Measurements from ENCODE around the gene SYNJ2. TPM values are rescaled to one million over a fixed set of nuclear protein-coding genes. Genes with fewer than 3 reads are reported as not detected.

The SYNJ2 gene
- total RNA-seq, 1 donor from 2014 or later: 4.5 TPM

GRCh38 chr6:158076548-158076947 is 94.9 kb downstream of the SYNJ2 start:
- no peak overlapping the region for H3K27ac ChIP-seq
- intact Hi-C loops (cut with DNase I): loop anchor here (10.0 kb wide), 1 partner anchor 322 kb away; no protein-coding TSS in a partner anchor
- no peak for ATAC-seq
- H3K9me3 ChIP-seq: no peaks in the 10 kb centered on the region
- no peaks in the 10 kb centered on the region for H3K27me3 ChIP-seq (ENCODE audit: low read depth)
- no peak for TF ChIP-seq CTCF (IDR thresholded peaks at IDR 0.05)
- no peak for DNase-seq
- H3K36me3 ChIP-seq: peaks cover 13% of the 10 kb centered on the region
- H3K4me1 ChIP-seq: no peaks in the 10 kb centered on the region
- no peak overlapping the region for H3K4me3 ChIP-seq

GRCh38 chr6:158077676-158078075 is 96.0 kb downstream of the SYNJ2 start:
- TF ChIP-seq CTCF (IDR thresholded peaks at IDR 0.05): no peak
- Histone ChIP-seq H3K9me3 (no peaks in the 10 kb centered on the region), H3K27me3 (ENCODE audit: low read depth) (no peaks in the 10 kb centered on the region), H3K36me3 (peaks cover 17% of the 10 kb centered on the region), H3K4me1 (no peaks in the 10 kb centered on the region), H3K4me3 (no peak overlapping the region), H3K27ac (no peak overlapping the region)
- DNase-seq (no peak), ATAC-seq (no peak)
- intact Hi-C loops (cut with DNase I): loop anchor here (10.0 kb wide), 1 partner anchor 323 kb away; no protein-coding TSS in a partner anchor

- peaks cover 20% of the 10 kb centered on the region for H3K36me3 ChIP-seq
- ATAC-seq (no peak), DNase-seq (no peak)
- H3K4me3 ChIP-seq: no peak overlapping the region
- H3K27ac ChIP-seq: no peak overlapping the region
- H3K27me3 ChIP-seq (ENCODE audit: low read depth): no peaks in the 10 kb centered on the region
- no peaks in the 10 kb centered on the region for H3K4me1 ChIP-seq
- H3K9me3 ChIP-seq: no peaks in the 10 kb centered on the region
- intact Hi-C loops (cut with DNase I): loop anchor here (10.0 kb wide), 1 partner anchor 324 kb away; no protein-coding TSS in a partner anchor
- TF ChIP-seq CTCF (IDR thresholded peaks at IDR 0.05): no peak
Observed at GRCh38 chr6:158078320-158078719, 96.7 kb downstream of the SYNJ2 start.

- Histone ChIP-seq H3K4me3 (no peak overlapping the region), H3K36me3 (peaks cover 28% of the 10 kb centered on the region), H3K27me3 (ENCODE audit: low read depth) (no peaks in the 10 kb centered on the region), H3K27ac (no peak overlapping the region), H3K9me3 (no peaks in the 10 kb centered on the region), H3K4me1 (no peaks in the 10 kb centered on the region)
- ATAC-seq (no peak), DNase-seq (no peak)
- TF ChIP-seq CTCF (IDR thresholded peaks at IDR 0.05): no peak
- intact Hi-C loops (cut with DNase I): no loop called here
Observed at GRCh38 chr6:158080849-158081656, 99.4 kb downstream of the SYNJ2 start.

GRCh38 chr6:158081657-158081935 is 99.9 kb downstream of the SYNJ2 start:
- ATAC-seq (peak in 1 of 2 donors; percentile 57), DNase-seq (peak; percentile 77)
- TF ChIP-seq CTCF (IDR thresholded peaks at IDR 0.05): no peak
- Histone ChIP-seq H3K9me3 (no peaks in the 10 kb centered on the region), H3K27ac (no peak overlapping the region), H3K4me1 (no peaks in the 10 kb centered on the region), H3K4me3 (no peak overlapping the region), H3K27me3 (ENCODE audit: low read depth) (no peaks in the 10 kb centered on the region), H3K36me3 (peaks cover 29% of the 10 kb centered on the region)
- intact Hi-C loops (cut with DNase I): no loop called here
